HepG2 (cell line): ENCODE results near the gene LSM10. TPM values are rescaled to one million over a fixed set of nuclear protein-coding genes. Genes with fewer than 3 reads are reported as not detected.

Source experiments
- ATAC-seq: fragments of 200-7000 bp; cut with Tn5 transposase; 3 replicates; pipeline ENCODE4 v1.9.1; 2020; ENCODE audit warnings: mild to moderate bottlenecking, moderate library complexity
- BruUV-seq: library from RNA; stranded (reverse); fragments of 400-500 nt; replicated peaks from 2 replicates; lab custom pipeline; 2021; lab: Mats Ljungman, UMichigan
- CTCF ChIA-PET: fragments of 300-600 bp; formaldehyde crosslinking; extraction: SDS; loops from one replicate; lab custom pipeline; 2021; ENCODE audit warnings: low total read pairs, inconsistent platforms, low intra/inter-chr PET ratio; lab: Yijun Ruan, JAX
- POLR2A ChIA-PET: fragments of 350-600 bp; sonication (Branson Sonifier 250); formaldehyde crosslinking; loops from one replicate; lab custom pipeline; 2020; ENCODE audit warnings: antibody characterized with exemption, inconsistent platforms; lab: Yijun Ruan, JAX
- DNase-seq: peaks from one replicate; pipeline ENCODE4 v3.0.0-alpha.2; 2015; ENCODE audit warnings: low spot score
- FAIRE-seq: peaks from 3 replicates; lab custom pipeline; 2011; peaks lifted over from hg19 to GRCh38; lab: Jason Lieb, UNC
- H2AFZ ChIP-seq: one replicate; pipeline ENCODE4 v1.6.1; 2011; ENCODE audit warnings: low read length, inconsistent platforms
- H3K27ac ChIP-seq: fragments of 300-600 bp; 3 replicates; pipeline ENCODE4 v1.8.0; 2011; ENCODE audit warnings: mixed run types, mild to moderate bottlenecking, mixed read lengths, low read length, inconsistent platforms; ENCODE audit not compliant: insufficient read depth; ENCODE audit errors: extremely low read length
- H3K27me3 ChIP-seq, 2 experiments: fragments of 200-600 bp in 1 of 2; 2 replicates in 1 of 2; 3 replicates in 1 of 2; pipeline versions ENCODE4 v1.6.0 to v1.8.0; 2011; ENCODE audit warnings: low read length in 2 of 2, mild to moderate bottlenecking in 2 of 2, moderate library complexity in 2 of 2, inconsistent platforms in 1 of 2; ENCODE audit not compliant: insufficient read depth in 2 of 2, control insufficient read depth in 1 of 2
- H3K36me3 ChIP-seq, 2 experiments: fragments of 200-600 bp in 1 of 2; replicated peaks in 1 of 2; 2 replicates in 1 of 2; 3 replicates in 1 of 2; pipeline versions ENCODE4 v1.5.1 to v1.8.0; 2011; ENCODE audit warnings: low read length in 2 of 2, inconsistent platforms in 1 of 2; ENCODE audit not compliant: insufficient read depth in 2 of 2, control insufficient read depth in 1 of 2
- H3K4me1 ChIP-seq: 2 replicates; pipeline ENCODE4 v1.5.1; 2012; ENCODE audit warnings: low read length, inconsistent platforms; ENCODE audit not compliant: insufficient read depth
- H3K4me2 ChIP-seq: 2 replicates; pipeline ENCODE4 v1.6.0; 2011; ENCODE audit warnings: low read depth, low read length, inconsistent platforms
- H3K4me3 ChIP-seq, 3 experiments: fragments of 200-600 bp in 1 of 3; sonication (generic), shearing (Covaris generic) in 1 of 3; replicated peaks in 1 of 3; 2 replicates each; pipeline ENCODE4 v1.5.1; 2011 to 2016; ENCODE audit warnings: low read length in 3 of 3, inconsistent platforms in 2 of 3, low read depth in 2 of 3, mild to moderate bottlenecking in 2 of 3, control low read depth in 1 of 3, mixed read lengths in 1 of 3; ENCODE audit not compliant: insufficient read depth in 1 of 3
- H3K79me2 ChIP-seq: one replicate; pipeline ENCODE4 v1.6.1; 2011; ENCODE audit warnings: low read length, inconsistent platforms; ENCODE audit not compliant: insufficient read depth
- H3K9ac ChIP-seq: 2 replicates; pipeline ENCODE4 v1.6.0; 2011; ENCODE audit warnings: mild to moderate bottlenecking, low read depth, low read length, inconsistent platforms; ENCODE audit not compliant: insufficient read depth
- H3K9me3 ChIP-seq: 2 replicates; pipeline ENCODE4 v1.5.1; 2012; ENCODE audit warnings: mild to moderate bottlenecking, low read length
- H4K20me1 ChIP-seq: 2 replicates; pipeline ENCODE4 v1.6.0; 2011; ENCODE audit warnings: inconsistent platforms, mild to moderate bottlenecking, low read length, moderate library complexity; ENCODE audit not compliant: insufficient read depth
- ATM ChIP-seq: fragments of 450-650 bp; IDR thresholded peaks from 2 replicates; pipeline ENCODE4 v1.7.1; 2017; ENCODE audit warnings: mild to moderate bottlenecking, borderline replicate concordance
- POLR2A ChIP-seq, 2 experiments: IDR thresholded peaks; 2 replicates each; pipeline ENCODE4 v1.6.1; 2011; ENCODE audit warnings: low read depth in 2 of 2, low read length in 2 of 2, mild to moderate bottlenecking in 1 of 2, moderate library complexity in 1 of 2; ENCODE audit not compliant: insufficient read depth in 1 of 2
- REPIN1 ChIP-seq: sonication (generic); formaldehyde crosslinking; IDR thresholded peaks from 2 replicates; pipeline ENCODE4 v1.8.0; 2022; ENCODE audit warnings: missing genetic modification reagents, low read depth, mild to moderate bottlenecking, borderline replicate concordance
- SPEN ChIP-seq: sonication (generic); formaldehyde crosslinking; IDR thresholded peaks from 2 replicates; pipeline ENCODE4 v1.5.1; 2020; ENCODE audit warnings: low read depth, mild to moderate bottlenecking, missing genetic modification reagents
- XRCC5 ChIP-seq: fragments of 200-400 bp; formaldehyde crosslinking; optimal IDR thresholded peaks from 2 replicates; pipeline ENCODE3; 2017; ENCODE audit warnings: mild to moderate bottlenecking, low read length
- ZFP41 ChIP-seq: sonication (generic); formaldehyde crosslinking; IDR thresholded peaks from 2 replicates; pipeline ENCODE4 v1.4.0; 2020; ENCODE audit warnings: mild to moderate bottlenecking, missing genetic modification reagents, borderline replicate concordance
- ZNF101 ChIP-seq: sonication (generic); formaldehyde crosslinking; IDR thresholded peaks from 2 replicates; pipeline ENCODE4 v1.4.0; 2020; ENCODE audit warnings: mild to moderate bottlenecking, low read depth, missing genetic modification reagents, borderline replicate concordance
- ZNF24 ChIP-seq: fragments of 450-650 bp; IDR thresholded peaks from 2 replicates; pipeline ENCODE4 v1.6.1; 2017; ENCODE audit warnings: antibody characterized with exemption, mild to moderate bottlenecking
- ZNF546 ChIP-seq: sonication (generic); formaldehyde crosslinking; conservative IDR thresholded peaks from 2 replicates; pipeline ENCODE4 v1.8.1; 2023; ENCODE audit warnings: mild to moderate bottlenecking, missing genetic modification reagents
- ZNF737 ChIP-seq: sonication (generic); formaldehyde crosslinking; IDR thresholded peaks from 2 replicates; pipeline ENCODE4 v1.5.0; 2020; ENCODE audit warnings: missing genetic modification reagents, mild to moderate bottlenecking, borderline replicate concordance
- ZNF768 ChIP-seq: sonication (generic); formaldehyde crosslinking; IDR thresholded peaks from 2 replicates; pipeline ENCODE4 v1.4.0; 2020; ENCODE audit warnings: missing genetic modification reagents
- ZNF792 ChIP-seq: IDR thresholded peaks from 2 replicates; pipeline ENCODE4 v1.6.1; 2016
- ZNF878 ChIP-seq: sonication (generic); formaldehyde crosslinking; IDR thresholded peaks from 2 replicates; pipeline ENCODE4 v1.8.1; 2023; ENCODE audit warnings: mild to moderate bottlenecking, missing genetic modification reagents, moderate library complexity
- ZSCAN25 ChIP-seq: sonication (generic); formaldehyde crosslinking; IDR thresholded peaks from 2 replicates; pipeline ENCODE4 v1.8.0; 2022; ENCODE audit warnings: mild to moderate bottlenecking, missing genetic modification reagents
- WGBS: methylation state at CpG from one replicate; pipeline ENCODE4 v1.1.6; 2017; ENCODE audit warnings: low lambda C conversion rate; 5-methylcytosine and 5-hydroxymethylcytosine counted together
- in situ Hi-C: cut with HindIII; loops from 2 replicates; pipeline ENCODE4 v1.10.0; 2017; ENCODE audit warnings: low pct_unique_long_range_greater_than_20kb; ENCODE audit not compliant: extremely low pct_ligation_motif_present
- intact Hi-C: fragments of 100-400 bp; cut with micrococcal nuclease; formaldehyde crosslinking; loops from one replicate; pipeline ENCODE4 v1.10.0; 2022; ENCODE audit not compliant: unreplicated experiment
- polyA plus RNA-seq, 8 experiments: library from polyadenylated mRNA; depleted of rRNA in 3 of 8; stranded (reverse) in 7 of 8; unstranded in 1 of 8; fragments of >200 nt; fragmentation: Illumina TruSeq in 4 of 8; extraction: Trizol in 4 of 8; gene quantifications; 2 replicates each; pipeline versions ENCODE4 v1.2.1 to v1.2.3, GENCODE V29; 2011 to 2016; ENCODE audit warnings: low read depth in 4 of 8, missing spikeins in 1 of 8, mixed read lengths in 1 of 8; ENCODE audit not compliant: insufficient read depth in 1 of 8
- total RNA-seq, 5 experiments: library from RNA; depleted of rRNA; stranded (reverse); fragments of >200 nt; fragmentation: Illumina TruSeq; extraction: Trizol; gene quantifications; 2 replicates each; pipeline ENCODE4 v1.2.3, GENCODE V29; 2016; ENCODE audit warnings: low read depth in 1 of 5
- TF ChIP-seq, protein P1 (sequence below): IDR thresholded peaks from 2 replicates; pipeline ENCODE4 v1.6.1; 2016; ENCODE audit warnings: low read depth, control low read depth
- TF ChIP-seq, protein P2 (sequence below): sonication (generic); formaldehyde crosslinking; IDR thresholded peaks from 2 replicates; pipeline ENCODE4 v1.4.0; 2020; ENCODE audit warnings: mild to moderate bottlenecking, low read depth, missing genetic modification reagents
- TF ChIP-seq, protein P3 (sequence below): sonication (generic); formaldehyde crosslinking; IDR thresholded peaks from 2 replicates; pipeline ENCODE4 v1.5.0; 2020; ENCODE audit warnings: missing genetic modification reagents
- TF ChIP-seq, protein P4 (sequence below): sonication (generic); formaldehyde crosslinking; IDR thresholded peaks from 2 replicates; pipeline ENCODE4 v1.4.0; 2020; ENCODE audit warnings: missing genetic modification reagents, mild to moderate bottlenecking, borderline replicate concordance

LSM10 gene
- total and polyA plus RNA-seq, 2 of the 13 experiments (the other 11 are each of a cell fraction or from before 2014, with no cell fraction given) = 14.0 to 52.0 TPM

DNA sequence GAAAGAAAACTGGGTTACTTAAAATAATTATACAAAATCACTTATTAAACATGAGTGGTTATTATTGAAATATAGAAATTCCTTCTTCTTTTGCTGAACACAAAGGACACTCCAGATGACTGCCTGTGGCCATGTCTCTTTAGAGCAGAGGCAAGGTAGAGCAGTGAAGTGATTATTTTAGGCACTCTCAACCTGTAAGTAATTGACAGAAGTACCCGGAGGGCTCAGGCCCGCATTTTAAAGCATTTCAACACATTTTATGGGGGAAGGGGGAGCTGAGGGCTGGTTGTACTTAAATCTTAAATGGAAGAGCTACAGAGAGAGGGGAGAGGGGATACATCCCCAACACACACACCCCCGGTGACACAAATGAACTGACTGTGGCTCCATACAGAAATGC is 42.3 kb upstream of the LSM10 start:
- H3K4me2 ChIP-seq = no peak overlapping the region
- no peaks in the 10 kb centered on the region for H3K27me3 ChIP-seq
- H3K9ac ChIP-seq = no peak overlapping the region
- H3K4me3 ChIP-seq = no peak overlapping the region
- BruUV-seq = no TSS peak
- ChIA-PET CTCF (no interaction called here), POLR2A (no interaction called here)
- intact Hi-C loops (no loop called here), in situ Hi-C loops (no loop called here)
- peaks cover 13% of the 10 kb centered on the region for H3K4me1 ChIP-seq
- 34% methylated on average over 3 of the region's 3 CpGs for WGBS
- no peaks in the 10 kb centered on the region for H3K79me2 ChIP-seq
- FAIRE-seq (no peak), DNase-seq (no peak), ATAC-seq (no peak)
- no peaks in the 10 kb centered on the region for H3K36me3 ChIP-seq
- H3K27ac ChIP-seq = no peak overlapping the region
- no peaks in the 10 kb centered on the region for H4K20me1 ChIP-seq
- no peak overlapping the region for H2AFZ ChIP-seq
- H3K9me3 ChIP-seq = no peaks in the 10 kb centered on the region
- TF ChIP-seq ZNF101 (CRISPR knock-in tag) = no peak
- no peak for TF ChIP-seq SPEN (CRISPR knock-in tag)
- TF ChIP-seq ATM = no peak
- no peak for TF ChIP-seq ZFP41
- TF ChIP-seq, protein P1, sequence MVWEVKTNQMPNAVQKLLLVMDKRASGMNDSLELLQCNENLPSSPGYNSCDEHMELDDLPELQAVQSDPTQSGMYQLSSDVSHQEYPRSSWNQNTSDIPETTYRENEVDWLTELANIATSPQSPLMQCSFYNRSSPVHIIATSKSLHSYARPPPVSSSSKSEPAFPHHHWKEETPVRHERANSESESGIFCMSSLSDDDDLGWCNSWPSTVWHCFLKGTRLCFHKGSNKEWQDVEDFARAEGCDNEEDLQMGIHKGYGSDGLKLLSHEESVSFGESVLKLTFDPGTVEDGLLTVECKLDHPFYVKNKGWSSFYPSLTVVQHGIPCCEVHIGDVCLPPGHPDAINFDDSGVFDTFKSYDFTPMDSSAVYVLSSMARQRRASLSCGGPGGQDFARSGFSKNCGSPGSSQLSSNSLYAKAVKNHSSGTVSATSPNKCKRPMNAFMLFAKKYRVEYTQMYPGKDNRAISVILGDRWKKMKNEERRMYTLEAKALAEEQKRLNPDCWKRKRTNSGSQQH (CRISPR knock-in tag) = no peak
- TF ChIP-seq, protein P2, sequence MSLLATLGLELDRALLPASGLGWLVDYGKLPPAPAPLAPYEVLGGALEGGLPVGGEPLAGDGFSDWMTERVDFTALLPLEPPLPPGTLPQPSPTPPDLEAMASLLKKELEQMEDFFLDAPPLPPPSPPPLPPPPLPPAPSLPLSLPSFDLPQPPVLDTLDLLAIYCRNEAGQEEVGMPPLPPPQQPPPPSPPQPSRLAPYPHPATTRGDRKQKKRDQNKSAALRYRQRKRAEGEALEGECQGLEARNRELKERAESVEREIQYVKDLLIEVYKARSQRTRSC (CRISPR knock-in tag) = no peak
- no peak for TF ChIP-seq ZNF546
- TF ChIP-seq, protein P3, sequence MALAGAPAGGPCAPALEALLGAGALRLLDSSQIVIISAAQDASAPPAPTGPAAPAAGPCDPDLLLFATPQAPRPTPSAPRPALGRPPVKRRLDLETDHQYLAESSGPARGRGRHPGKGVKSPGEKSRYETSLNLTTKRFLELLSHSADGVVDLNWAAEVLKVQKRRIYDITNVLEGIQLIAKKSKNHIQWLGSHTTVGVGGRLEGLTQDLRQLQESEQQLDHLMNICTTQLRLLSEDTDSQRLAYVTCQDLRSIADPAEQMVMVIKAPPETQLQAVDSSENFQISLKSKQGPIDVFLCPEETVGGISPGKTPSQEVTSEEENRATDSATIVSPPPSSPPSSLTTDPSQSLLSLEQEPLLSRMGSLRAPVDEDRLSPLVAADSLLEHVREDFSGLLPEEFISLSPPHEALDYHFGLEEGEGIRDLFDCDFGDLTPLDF (CRISPR knock-in tag) = no peak
- TF ChIP-seq ZNF768 (CRISPR knock-in tag) = no peak
- TF ChIP-seq ZSCAN25 = no peak
- TF ChIP-seq REPIN1 = no peak
- TF ChIP-seq ZNF878 (CRISPR knock-in tag) = no peak
- no peak for TF ChIP-seq POLR2A (IDR thresholded peaks at IDR 0.05; ENCODE audit: insufficient read depth in 1 of 2, low read depth in 2 of 2, low read length in 2 of 2)
- no peak for TF ChIP-seq ZNF737 (CRISPR knock-in tag)
- TF ChIP-seq ZNF792 (CRISPR knock-in tag) = no peak
- TF ChIP-seq, protein P4, sequence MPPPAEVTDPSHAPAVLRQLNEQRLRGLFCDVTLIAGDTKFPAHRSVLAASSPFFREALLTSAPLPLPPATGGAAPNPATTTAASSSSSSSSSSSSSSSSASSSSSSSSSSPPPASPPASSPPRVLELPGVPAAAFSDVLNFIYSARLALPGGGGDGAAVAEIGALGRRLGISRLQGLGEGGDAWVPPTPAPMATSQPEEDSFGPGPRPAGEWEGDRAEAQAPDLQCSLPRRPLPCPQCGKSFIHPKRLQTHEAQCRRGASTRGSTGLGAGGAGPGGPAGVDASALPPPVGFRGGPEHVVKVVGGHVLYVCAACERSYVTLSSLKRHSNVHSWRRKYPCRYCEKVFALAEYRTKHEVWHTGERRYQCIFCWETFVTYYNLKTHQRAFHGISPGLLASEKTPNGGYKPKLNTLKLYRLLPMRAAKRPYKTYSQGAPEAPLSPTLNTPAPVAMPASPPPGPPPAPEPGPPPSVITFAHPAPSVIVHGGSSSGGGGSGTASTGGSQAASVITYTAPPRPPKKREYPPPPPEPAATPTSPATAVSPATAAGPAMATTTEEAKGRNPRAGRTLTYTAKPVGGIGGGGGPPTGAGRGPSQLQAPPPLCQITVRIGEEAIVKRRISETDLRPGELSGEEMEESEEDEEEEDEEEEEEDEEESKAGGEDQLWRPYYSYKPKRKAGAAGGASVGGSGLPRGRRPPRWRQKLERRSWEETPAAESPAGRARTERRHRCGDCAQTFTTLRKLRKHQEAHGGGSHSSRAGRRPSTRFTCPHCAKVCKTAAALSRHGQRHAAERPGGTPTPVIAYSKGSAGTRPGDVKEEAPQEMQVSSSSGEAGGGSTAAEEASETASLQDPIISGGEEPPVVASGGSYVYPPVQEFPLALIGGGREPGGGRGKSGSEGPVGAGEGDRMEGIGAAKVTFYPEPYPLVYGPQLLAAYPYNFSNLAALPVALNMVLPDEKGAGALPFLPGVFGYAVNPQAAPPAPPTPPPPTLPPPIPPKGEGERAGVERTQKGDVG = no peak
- no peak for TF ChIP-seq XRCC5
- no peak for TF ChIP-seq ZNF24
